ENCODE results near the gene HAGHL.
A peak's percentile ranks its signal among the peaks of the same experiment; 100 is the strongest.

The HAGHL gene

GRCh38 chr16:700684-701584 lies 26.0 kb upstream of the HAGHL start:
- Histone ChIP-seq H3K27me3 (ENCODE audit: control insufficient read depth, insufficient read depth, low read length, poor library complexity, severe bottlenecking) (peaks cover 99% of the 10 kb centered on the region), H3K27ac (ENCODE audit: insufficient read depth, low read depth, low read length, poor library complexity, severe bottlenecking) (no peak overlapping the region), H3K4me3 (ENCODE audit: insufficient read depth, low read depth, low read length) (no peak overlapping the region), H3K36me3 (ENCODE audit: control insufficient read depth, insufficient read depth, low read length) (no peaks in the 10 kb centered on the region), H3K4me1 (ENCODE audit: control insufficient read depth, insufficient read depth, low read length) (peaks cover 5% of the 10 kb centered on the region), H3K9me3 (ENCODE audit: control insufficient read depth, low read length) (no peaks in the 10 kb centered on the region)
- WGBS, 2 experiments = 7 to 8% methylated on average over 76 of the region's 76 CpGs

GRCh38 chr16:702341-702740 lies 24.6 kb upstream of the HAGHL start:
- Histone ChIP-seq H3K4me3 (ENCODE audit: insufficient read depth, low read depth, low read length) (no peak overlapping the region), H3K4me1 (ENCODE audit: control insufficient read depth, insufficient read depth, low read length) (peaks cover 12% of the 10 kb centered on the region), H3K27me3 (ENCODE audit: control insufficient read depth, insufficient read depth, low read length, poor library complexity, severe bottlenecking) (peaks cover 100% of the 10 kb centered on the region), H3K9me3 (ENCODE audit: control insufficient read depth, low read length) (no peaks in the 10 kb centered on the region), H3K36me3 (ENCODE audit: control insufficient read depth, insufficient read depth, low read length) (no peaks in the 10 kb centered on the region), H3K27ac (ENCODE audit: insufficient read depth, low read depth, low read length, poor library complexity, severe bottlenecking) (no peak overlapping the region)
- WGBS, 2 experiments = 84% methylated on average over 19 of the region's 19 CpGs

- WGBS, 2 experiments = 81 to 84% methylated on average over 12 of the region's 12 CpGs
- no peak overlapping the region for H3K4me3 ChIP-seq (ENCODE audit: insufficient read depth, low read depth, low read length)
- H3K4me1 ChIP-seq (ENCODE audit: control insufficient read depth, insufficient read depth, low read length) = peaks cover 12% of the 10 kb centered on the region
- peaks cover 100% of the 10 kb centered on the region for H3K27me3 ChIP-seq (ENCODE audit: control insufficient read depth, insufficient read depth, low read length, poor library complexity, severe bottlenecking)
- no peaks in the 10 kb centered on the region for H3K9me3 ChIP-seq (ENCODE audit: control insufficient read depth, low read length)
- no peaks in the 10 kb centered on the region for H3K36me3 ChIP-seq (ENCODE audit: control insufficient read depth, insufficient read depth, low read length)
- H3K27ac ChIP-seq (ENCODE audit: insufficient read depth, low read depth, low read length, poor library complexity, severe bottlenecking) = no peak overlapping the region
Observed at GRCh38 chr16:703406-703805, 23.5 kb upstream of the HAGHL start.

GRCh38 chr16:704047-704446 lies 22.9 kb upstream of the HAGHL start:
- H3K36me3 ChIP-seq (ENCODE audit: control insufficient read depth, insufficient read depth, low read length) = no peaks in the 10 kb centered on the region
- no peak overlapping the region for H3K27ac ChIP-seq (ENCODE audit: insufficient read depth, low read depth, low read length, poor library complexity, severe bottlenecking)
- peaks cover 100% of the 10 kb centered on the region for H3K27me3 ChIP-seq (ENCODE audit: control insufficient read depth, insufficient read depth, low read length, poor library complexity, severe bottlenecking)
- WGBS, 2 experiments = 77 to 82% methylated on average over 7 of the region's 7 CpGs
- H3K9me3 ChIP-seq (ENCODE audit: control insufficient read depth, low read length) = no peaks in the 10 kb centered on the region
- H3K4me1 ChIP-seq (ENCODE audit: control insufficient read depth, insufficient read depth, low read length) = peaks cover 12% of the 10 kb centered on the region
- H3K4me3 ChIP-seq (ENCODE audit: insufficient read depth, low read depth, low read length) = no peak overlapping the region

GRCh38 chr16:704552-705380 lies 22.1 kb upstream of the HAGHL start:
- no peaks in the 10 kb centered on the region for H3K9me3 ChIP-seq (ENCODE audit: control insufficient read depth, low read length)
- H3K27ac ChIP-seq (ENCODE audit: insufficient read depth, low read depth, low read length, poor library complexity, severe bottlenecking) = no peak overlapping the region
- peaks cover 18% of the 10 kb centered on the region for H3K4me1 ChIP-seq (ENCODE audit: control insufficient read depth, insufficient read depth, low read length)
- H3K36me3 ChIP-seq (ENCODE audit: control insufficient read depth, insufficient read depth, low read length) = no peaks in the 10 kb centered on the region
- 21 to 23% methylated on average over 50 of the region's 50 CpGs for WGBS, 2 experiments
- peaks cover 98% of the 10 kb centered on the region for H3K27me3 ChIP-seq (ENCODE audit: control insufficient read depth, insufficient read depth, low read length, poor library complexity, severe bottlenecking)
- no peak overlapping the region for H3K4me3 ChIP-seq (ENCODE audit: insufficient read depth, low read depth, low read length)

GRCh38 chr16:705431-706188 lies 21.3 kb upstream of the HAGHL start, which contains the start of gene FBXL16:
TSS of gene FBXL16 (minus strand) at chr16:705801. CDS start at chr16:697405, 8,396 bp downstream.
- Histone ChIP-seq H3K4me1 (ENCODE audit: control insufficient read depth, insufficient read depth, low read length) (peaks cover 26% of the 10 kb centered on the region), H3K27ac (ENCODE audit: insufficient read depth, low read depth, low read length, poor library complexity, severe bottlenecking) (no peak within 1 kb of the TSS), H3K27me3 (ENCODE audit: control insufficient read depth, insufficient read depth, low read length, poor library complexity, severe bottlenecking) (peaks cover 96% of the 10 kb centered on the region), H3K36me3 (ENCODE audit: control insufficient read depth, insufficient read depth, low read length) (no peaks in the 10 kb centered on the region), H3K4me3 (ENCODE audit: insufficient read depth, low read depth, low read length) (peak within 1 kb of the TSS; percentile 13), H3K9me3 (ENCODE audit: control insufficient read depth, low read length) (no peaks in the 10 kb centered on the region)
- WGBS, 2 experiments = 1% methylated on average over 115 of the region's 115 CpGs

GRCh38 chr16:706189-707061 lies 20.5 kb upstream of the HAGHL start:
- no peaks in the 10 kb centered on the region for H3K9me3 ChIP-seq (ENCODE audit: control insufficient read depth, low read length)
- WGBS, 2 experiments = 5 to 6% methylated on average over 49 of the region's 49 CpGs
- H3K36me3 ChIP-seq (ENCODE audit: control insufficient read depth, insufficient read depth, low read length) = no peaks in the 10 kb centered on the region
- peaks cover 34% of the 10 kb centered on the region for H3K4me1 ChIP-seq (ENCODE audit: control insufficient read depth, insufficient read depth, low read length)
- no peak overlapping the region for H3K4me3 ChIP-seq (ENCODE audit: insufficient read depth, low read depth, low read length)
- no peak overlapping the region for H3K27ac ChIP-seq (ENCODE audit: insufficient read depth, low read depth, low read length, poor library complexity, severe bottlenecking)
- peaks cover 96% of the 10 kb centered on the region for H3K27me3 ChIP-seq (ENCODE audit: control insufficient read depth, insufficient read depth, low read length, poor library complexity, severe bottlenecking)

- WGBS, 2 experiments = 44 to 47% methylated on average over 14 of the region's 14 CpGs
- no peaks in the 10 kb centered on the region for H3K9me3 ChIP-seq (ENCODE audit: control insufficient read depth, low read length)
- H3K27ac ChIP-seq (ENCODE audit: insufficient read depth, low read depth, low read length, poor library complexity, severe bottlenecking) = no peak overlapping the region
- peaks cover 37% of the 10 kb centered on the region for H3K4me1 ChIP-seq (ENCODE audit: control insufficient read depth, insufficient read depth, low read length)
- H3K27me3 ChIP-seq (ENCODE audit: control insufficient read depth, insufficient read depth, low read length, poor library complexity, severe bottlenecking) = peaks cover 94% of the 10 kb centered on the region
- H3K4me3 ChIP-seq (ENCODE audit: insufficient read depth, low read depth, low read length) = no peak overlapping the region
- H3K36me3 ChIP-seq (ENCODE audit: control insufficient read depth, insufficient read depth, low read length) = no peaks in the 10 kb centered on the region
Observed at GRCh38 chr16:707062-707538, 19.8 kb upstream of the HAGHL start.

GRCh38 chr16:708019-708418 lies 18.9 kb upstream of the HAGHL start:
- H3K4me1 ChIP-seq (ENCODE audit: control insufficient read depth, insufficient read depth, low read length) = peaks cover 37% of the 10 kb centered on the region
- no peak overlapping the region for H3K4me3 ChIP-seq (ENCODE audit: insufficient read depth, low read depth, low read length)
- H3K9me3 ChIP-seq (ENCODE audit: control insufficient read depth, low read length) = no peaks in the 10 kb centered on the region
- H3K36me3 ChIP-seq (ENCODE audit: control insufficient read depth, insufficient read depth, low read length) = no peaks in the 10 kb centered on the region
- no peak overlapping the region for H3K27ac ChIP-seq (ENCODE audit: insufficient read depth, low read depth, low read length, poor library complexity, severe bottlenecking)
- peaks cover 93% of the 10 kb centered on the region for H3K27me3 ChIP-seq (ENCODE audit: control insufficient read depth, insufficient read depth, low read length, poor library complexity, severe bottlenecking)
- WGBS, 2 experiments = 61 to 71% methylated on average over 3 of the region's 3 CpGs
